GM21825 (cell line): ENCODE results near the gene DCAF17.
"Not testable (repeated sequence)": the region's sequence is repeated elsewhere in the genome, so short reads cannot be mapped to it uniquely, and the experiment has no call there.

Source experiments
- ATAC-seq: cut with Tn5 transposase; IDR thresholded peaks from one replicate; pipeline ENCODE4 v1.9.1; 2021; ENCODE audit warnings: mild to moderate bottlenecking, moderate library complexity; ENCODE audit not compliant: unreplicated experiment

DCAF17 gene

GRCh38 chr2:171410101-171410500 lies 23.9 kb upstream of the DCAF17 start:
- no peak for ATAC-seq

- no peak for ATAC-seq
Measured at GRCh38 chr2:171410624-171411023, 23.4 kb upstream of the DCAF17 start.

GRCh38 chr2:171411214-171411613 lies 22.8 kb upstream of the DCAF17 start:
- ATAC-seq = no peak

- no peak for ATAC-seq
Measured at GRCh38 chr2:171411791-171412483, 22.1 kb upstream of the DCAF17 start.

GRCh38 chr2:171412571-171413175 lies 21.4 kb upstream of the DCAF17 start:
- no peak for ATAC-seq

GRCh38 chr2:171414645-171415044 lies 19.4 kb upstream of the DCAF17 start:
- ATAC-seq = not testable (repeated sequence)

- peak; percentile 83 for ATAC-seq
Measured at GRCh38 chr2:171416009-171416926, 17.8 kb upstream of the DCAF17 start.

- ATAC-seq = no peak
Measured at GRCh38 chr2:171419333-171419732, 14.7 kb upstream of the DCAF17 start.

GRCh38 chr2:171420728-171421563 lies 13.1 kb upstream of the DCAF17 start:
- no peak for ATAC-seq

GRCh38 chr2:171422710-171423495 lies 11.1 kb upstream of the DCAF17 start:
- ATAC-seq = not testable (repeated sequence)

GRCh38 chr2:171430516-171431410 lies 3.3 kb upstream of the DCAF17 start:
- ATAC-seq = no peak

GRCh38 chr2:171431677-171432167 lies 2.3 kb upstream of the DCAF17 start:
- ATAC-seq = no peak

GRCh38 chr2:171432206-171432968 lies 1.6 kb upstream of the DCAF17 start:
- ATAC-seq = no peak

- ATAC-seq = no peak
Measured at GRCh38 chr2:171432969-171433762, 860 bp upstream of the DCAF17 start.

GRCh38 chr2:171433763-171434012 lies 338 bp upstream of the DCAF17 start, which contains the start of gene METTL8:
Gene METTL8, minus strand, starts transcription at chr2:171433990. Its CDS starts 41,805 bp downstream, at chr2:171392185.
- ATAC-seq = no peak

- no peak for ATAC-seq
Measured at GRCh38 chr2:171436307-171436706, 2.3 kb downstream of the DCAF17 start.

- ATAC-seq = no peak
Measured at GRCh38 chr2:171441470-171441869, 7.4 kb downstream of the DCAF17 start.
